RCC 7860 (cell line): ENCODE data around the gene DCXR.
A peak's percentile ranks its signal among the peaks of the same experiment; 100 is the strongest.

Source experiments
- DNase-seq: peaks from one replicate; pipeline ENCODE4 v3.0.0-alpha.2; 2015; ENCODE audit warnings: low spot score
- FAIRE-seq: peaks from 2 replicates; lab custom pipeline; 2012; peaks lifted over from hg19 to GRCh38; lab: Jason Lieb, UNC

The DCXR gene

DNA sequence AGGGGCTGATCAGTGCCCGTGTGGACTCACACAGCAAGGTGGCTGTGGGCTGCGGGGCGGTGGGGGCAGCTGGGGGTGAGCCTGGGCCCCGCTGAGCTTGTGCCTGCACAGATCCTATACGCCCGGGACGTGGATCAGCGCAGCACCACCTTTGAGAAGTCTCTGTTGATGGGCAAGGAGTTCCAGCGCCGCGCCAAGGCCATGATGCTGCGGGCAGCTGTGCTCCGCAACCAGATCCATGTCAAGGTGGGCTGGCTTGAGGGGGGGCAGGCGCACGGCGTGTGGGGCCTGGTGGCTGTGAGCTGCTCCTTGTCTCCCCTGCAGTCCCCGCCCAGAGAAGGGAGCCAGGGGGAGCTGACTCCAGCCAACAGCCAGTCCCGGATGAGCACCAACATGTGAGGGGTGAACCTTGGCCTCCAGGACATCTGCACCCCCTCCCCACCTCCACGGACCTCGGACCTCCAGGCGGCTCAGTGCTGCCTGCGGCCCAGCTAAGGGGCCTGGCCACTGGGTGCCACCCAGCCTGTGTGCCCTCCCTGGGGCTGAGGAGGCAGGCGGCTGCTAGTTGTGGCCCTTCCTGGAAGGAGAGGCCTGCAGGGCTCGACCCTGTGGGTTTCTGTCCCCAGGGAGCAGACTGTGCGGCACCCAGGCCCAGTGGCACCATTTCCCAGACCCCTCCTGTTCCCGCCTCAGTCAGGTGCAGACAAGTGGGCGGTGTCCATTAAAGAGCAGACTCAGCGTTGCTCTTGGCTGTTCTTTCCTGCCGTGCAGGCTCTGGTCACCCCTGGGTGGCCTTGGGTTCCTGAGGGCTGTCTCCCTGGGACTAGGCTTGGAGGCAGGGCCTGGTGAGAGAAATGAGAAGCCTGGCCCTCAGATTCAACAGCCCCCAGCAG is 19.5 kb upstream of the DCXR start:
- FAIRE-seq (no peak), DNase-seq (no peak)

DNA sequence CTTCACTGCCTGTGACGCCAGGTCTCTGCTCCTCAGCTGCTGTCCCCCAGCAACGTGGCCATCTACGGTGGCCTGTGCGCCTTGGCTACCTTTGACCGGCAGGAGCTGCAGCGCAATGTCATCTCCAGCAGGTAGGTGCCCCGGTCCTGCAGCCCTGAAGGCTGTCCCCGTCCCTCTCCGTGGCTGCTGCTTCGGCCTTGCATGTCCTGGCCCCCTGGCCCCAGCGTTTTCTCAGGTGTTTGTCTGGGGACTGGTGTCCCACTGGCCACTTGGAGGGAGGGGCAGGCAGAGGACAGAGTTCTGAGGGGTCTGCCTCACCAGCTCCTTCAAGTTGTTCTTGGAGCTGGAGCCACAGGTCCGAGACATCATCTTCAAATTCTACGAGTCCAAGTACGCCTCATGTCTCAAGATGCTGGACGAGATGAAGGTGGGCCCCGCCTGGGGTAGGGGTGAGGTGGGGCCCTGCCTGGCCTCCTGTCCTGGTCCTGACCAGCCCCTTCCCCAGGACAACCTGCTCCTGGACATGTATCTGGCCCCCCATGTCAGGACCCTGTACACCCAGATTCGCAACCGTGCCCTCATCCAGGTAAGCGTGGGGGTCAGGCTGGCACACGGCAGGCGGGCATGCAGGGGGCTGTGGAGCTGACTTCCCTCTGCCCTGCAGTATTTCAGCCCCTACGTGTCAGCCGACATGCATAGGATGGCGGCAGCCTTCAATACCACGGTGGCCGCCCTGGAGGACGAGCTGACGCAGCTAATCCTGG is 18.6 kb upstream of the DCXR start:
- no peak for FAIRE-seq
- DNase-seq, result no peak

DNA sequence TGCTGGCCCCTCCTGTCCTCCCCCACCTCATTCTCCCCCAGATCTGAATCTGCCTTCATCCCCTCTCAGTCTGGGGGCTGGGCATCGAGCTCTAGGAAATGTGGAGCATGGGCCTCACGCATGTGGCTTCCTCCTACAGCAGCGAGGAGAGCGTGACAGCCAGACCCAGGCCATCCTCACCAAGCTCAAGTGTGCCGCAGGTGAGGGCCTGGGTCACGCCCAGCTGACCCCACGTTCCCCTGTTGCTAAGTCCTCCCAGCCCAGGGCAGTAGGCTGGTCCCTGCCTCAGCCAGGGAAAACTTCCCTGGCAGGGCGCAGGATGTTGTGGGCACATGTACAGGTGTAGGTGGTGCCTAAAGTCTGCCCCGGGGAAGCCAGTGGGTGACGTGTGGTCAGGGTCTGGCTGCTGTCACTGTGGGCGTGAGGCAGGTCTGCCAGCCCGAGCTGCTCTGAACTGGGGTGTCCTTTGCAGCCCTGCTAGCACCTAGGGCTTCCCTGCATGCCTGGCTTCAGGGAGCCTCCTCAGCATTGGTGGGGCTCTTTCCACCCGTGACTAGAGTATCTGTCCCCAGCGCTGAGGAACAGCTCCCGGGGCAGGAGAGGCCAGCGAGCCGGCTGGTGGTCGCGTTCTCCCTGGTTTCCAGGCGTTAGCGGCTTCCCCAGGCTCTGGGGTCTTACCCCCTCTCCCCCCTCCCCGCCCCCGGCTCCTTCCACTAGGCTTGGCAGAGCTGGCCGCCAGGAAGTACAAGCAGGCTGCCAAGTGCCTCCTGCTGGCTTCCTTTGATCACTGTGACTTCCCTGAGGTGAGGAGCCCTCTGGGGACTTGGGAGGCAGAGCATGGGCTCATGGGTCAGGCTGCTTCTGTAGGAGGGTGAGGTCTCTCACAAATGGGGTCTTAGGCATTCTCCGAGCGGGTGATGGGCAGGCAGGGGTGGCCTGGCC is 17.8 kb upstream of the DCXR start:
- DNase-seq (no peak), FAIRE-seq (no peak)

DNA sequence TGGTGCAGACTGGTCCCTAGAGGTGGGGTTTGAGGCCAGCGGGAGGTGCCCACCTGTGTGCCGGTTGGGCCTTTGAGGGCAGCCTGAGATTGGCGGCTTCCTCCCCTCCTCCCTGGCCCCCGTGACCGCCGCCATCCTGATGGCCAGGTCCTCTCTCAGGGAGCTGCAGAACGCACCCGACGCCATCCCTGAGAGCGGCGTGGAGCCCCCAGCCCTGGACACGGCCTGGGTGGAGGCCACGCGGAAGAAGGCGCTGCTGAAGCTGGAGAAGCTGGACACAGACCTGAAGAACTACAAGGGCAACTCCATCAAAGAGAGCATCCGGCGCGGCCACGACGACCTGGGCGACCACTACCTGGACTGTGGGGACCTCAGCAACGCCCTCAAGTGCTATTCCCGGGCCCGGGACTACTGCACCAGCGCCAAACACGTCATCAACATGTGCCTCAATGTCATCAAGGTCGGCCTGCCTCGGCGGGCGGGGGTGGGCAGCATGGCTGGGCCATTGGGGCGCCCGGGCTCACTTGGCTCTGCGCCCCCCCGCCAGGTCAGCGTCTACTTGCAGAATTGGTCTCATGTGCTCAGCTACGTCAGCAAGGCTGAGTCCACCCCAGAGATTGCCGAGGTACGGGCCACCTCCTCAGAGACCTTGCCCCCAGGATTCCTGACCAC is 17.0 kb upstream of the DCXR start:
- no peak for DNase-seq
- no peak for FAIRE-seq

DNA sequence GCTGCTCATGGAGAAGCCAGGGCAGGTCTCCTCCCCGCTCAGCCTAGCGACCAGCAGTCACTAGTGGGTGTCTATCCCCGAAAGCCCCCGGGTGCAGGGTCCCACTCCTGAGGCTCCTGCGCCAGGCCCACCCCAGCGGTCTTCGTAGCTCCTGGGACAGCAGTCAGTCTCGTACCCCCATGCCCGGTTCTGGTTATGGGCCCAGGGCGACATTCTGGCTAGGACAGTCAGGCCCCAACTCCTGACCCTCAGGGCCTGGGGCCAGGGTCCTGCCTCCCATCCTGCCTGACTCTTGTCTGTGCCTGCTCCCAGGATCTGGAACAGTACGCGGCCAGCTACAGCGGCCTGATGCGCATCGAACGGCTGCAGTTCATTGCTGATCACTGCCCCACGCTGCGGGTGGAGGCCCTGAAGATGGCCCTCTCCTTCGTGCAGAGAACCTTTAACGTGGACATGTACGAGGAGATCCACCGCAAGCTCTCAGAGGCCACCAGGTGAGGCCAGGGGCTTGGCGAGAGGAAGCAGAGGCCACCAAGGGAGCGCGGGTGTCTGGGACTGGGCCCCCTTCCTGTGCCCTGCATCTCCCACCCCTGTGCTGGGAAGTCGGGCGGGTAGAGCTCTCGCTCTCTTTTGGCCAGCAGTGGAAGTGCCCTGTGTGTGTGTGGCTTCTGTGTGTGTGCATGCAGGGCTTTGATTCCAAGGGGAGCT is 16.2 kb upstream of the DCXR start:
- DNase-seq (no peak), FAIRE-seq (no peak)

DNA sequence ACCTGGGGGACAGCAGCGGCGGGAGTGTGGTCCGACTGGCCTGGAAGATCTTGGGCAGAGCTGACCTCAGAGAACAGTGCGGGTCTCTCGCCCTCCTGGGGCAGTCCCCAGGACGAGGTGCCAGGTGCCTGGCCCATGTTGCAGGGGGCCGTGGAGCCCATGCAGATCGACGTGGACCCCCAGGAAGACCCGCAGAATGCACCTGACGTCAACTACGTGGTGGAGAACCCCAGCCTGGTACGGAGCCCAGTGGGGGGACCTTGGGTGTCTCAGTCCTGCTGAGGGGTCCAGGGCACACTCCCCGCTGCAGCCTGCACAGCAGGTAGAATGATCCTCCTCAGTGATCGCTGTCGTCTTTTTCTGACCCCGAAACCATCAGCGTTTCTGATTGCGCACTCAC is 15.6 kb upstream of the DCXR start:
- FAIRE-seq, result no peak

DNA sequence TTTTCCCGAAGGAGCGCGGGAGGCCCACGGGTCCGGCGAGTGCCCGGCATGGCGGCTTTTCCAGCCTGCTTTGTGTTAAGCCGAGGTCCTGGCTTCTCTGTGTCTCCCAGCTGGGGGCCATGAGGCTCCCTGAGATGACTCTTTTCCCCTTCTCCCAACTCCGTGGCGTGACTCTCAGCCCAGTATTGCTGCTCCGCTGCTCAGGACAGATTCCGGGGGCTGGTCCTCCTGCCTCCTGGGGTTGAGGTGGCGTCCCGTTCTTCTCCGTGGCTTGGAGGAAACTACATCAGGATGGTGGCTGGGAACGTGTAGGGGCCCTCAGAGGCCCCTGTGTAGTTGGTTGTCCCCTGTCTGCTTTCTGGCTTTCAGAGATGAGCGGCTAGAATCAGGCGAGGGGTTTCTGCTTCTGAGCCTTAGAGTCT is 15.2 kb upstream of the DCXR start:
- FAIRE-seq, result no peak
- no peak for DNase-seq

More for the DNA sequence above, 15.6 kb upstream of the DCXR start:
- DNase-seq, result no peak

DNA sequence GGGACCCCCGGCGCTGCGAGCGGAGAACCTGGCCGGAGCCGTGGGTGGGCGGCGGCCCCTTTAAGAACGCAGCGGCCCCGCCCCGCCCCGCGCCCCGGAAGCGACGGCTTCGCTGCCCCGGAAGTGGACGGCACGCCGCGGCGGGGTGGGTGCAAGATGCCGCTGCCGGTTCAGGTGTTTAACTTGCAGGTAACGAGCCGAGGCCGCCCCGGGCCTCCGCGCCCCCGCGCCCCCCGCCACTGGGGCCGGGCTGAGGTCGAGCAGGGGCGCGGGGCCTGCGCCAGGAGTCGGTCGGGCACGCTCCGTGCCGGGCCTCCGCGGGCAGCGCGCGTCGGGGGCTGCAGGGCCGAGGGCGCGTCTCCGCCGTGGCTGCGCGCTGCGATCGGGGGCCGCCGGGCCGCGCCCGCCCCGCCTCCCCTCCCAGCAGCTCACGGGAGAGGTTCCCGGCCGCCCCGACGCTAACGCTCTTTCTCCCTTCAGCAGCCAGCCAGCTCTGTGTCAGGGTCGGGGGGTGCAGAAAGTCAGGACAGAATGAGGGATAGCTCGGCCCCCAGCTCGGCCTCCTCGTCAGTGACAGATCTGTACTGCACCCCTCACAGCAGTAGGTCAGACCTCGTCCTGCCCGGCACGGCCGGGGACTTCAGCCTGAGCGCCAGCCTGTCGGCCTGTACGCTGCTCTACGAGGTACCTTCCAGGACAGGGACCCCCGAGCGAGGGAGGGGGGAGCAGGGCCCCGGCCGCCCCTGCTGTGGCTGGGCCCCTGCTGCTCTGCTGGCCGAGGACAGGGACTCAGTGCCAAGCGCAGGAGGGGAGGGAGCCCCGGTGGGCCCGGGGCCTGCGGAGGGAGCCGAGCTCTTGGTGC is 14.5 kb upstream of the DCXR start, which contains the start of the genes GPS1 and RFNG:
TSS of gene GPS1 (plus strand) at position 123 of the 862 bp plus-strand sequence. CDS start at position 157, 34 bp downstream.
TSS of gene RFNG (minus strand) at position 36 of the 862 bp plus-strand sequence. CDS start 45 bp downstream, outside the sequence.
- no peak for FAIRE-seq
- peak; percentile 29 for DNase-seq

DNA sequence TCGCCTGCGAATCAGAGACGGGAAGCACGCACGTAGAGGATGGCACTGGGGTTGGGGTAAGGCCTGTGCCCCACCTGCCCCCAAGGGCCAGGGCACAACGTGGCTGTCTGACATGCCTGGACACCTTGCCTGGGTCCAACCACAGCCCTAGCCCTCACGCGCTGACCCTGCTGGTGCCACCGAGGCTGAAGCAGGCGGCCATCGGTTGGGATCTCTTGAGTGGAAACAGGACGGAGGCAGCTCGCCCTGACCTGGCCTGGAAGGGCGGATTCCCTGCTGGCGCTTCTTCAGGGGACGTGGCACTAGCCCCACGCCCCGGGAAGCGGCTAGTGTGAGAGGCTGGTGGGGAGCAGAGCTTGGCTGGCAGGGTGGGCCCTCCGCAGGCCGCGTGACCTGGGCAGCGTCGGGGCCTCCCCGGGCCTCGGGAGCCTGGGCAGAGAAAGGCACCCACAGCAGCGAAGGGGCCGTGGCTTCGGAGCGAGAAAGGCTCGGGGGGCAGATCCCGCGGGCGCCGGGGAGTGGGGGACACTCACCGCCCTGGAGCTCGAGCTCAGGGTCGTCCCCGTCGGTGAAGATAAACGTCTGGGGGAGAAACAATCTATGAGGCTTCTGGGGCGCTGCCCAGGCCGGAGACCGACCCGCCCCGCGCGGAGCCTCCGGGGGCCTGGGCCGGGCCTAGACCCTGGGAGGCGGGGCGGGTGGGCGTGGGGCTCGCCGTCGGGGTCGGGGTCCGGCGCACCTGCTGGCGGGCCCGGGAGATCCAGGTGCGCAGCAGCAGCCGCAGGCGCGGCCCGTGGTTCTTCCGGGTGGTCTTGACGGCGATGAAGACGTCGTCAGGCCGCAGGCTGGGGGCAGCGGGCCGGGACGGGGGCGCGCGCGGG is 13.5 kb upstream of the DCXR start:
- DNase-seq (no peak), FAIRE-seq (no peak)

DNA sequence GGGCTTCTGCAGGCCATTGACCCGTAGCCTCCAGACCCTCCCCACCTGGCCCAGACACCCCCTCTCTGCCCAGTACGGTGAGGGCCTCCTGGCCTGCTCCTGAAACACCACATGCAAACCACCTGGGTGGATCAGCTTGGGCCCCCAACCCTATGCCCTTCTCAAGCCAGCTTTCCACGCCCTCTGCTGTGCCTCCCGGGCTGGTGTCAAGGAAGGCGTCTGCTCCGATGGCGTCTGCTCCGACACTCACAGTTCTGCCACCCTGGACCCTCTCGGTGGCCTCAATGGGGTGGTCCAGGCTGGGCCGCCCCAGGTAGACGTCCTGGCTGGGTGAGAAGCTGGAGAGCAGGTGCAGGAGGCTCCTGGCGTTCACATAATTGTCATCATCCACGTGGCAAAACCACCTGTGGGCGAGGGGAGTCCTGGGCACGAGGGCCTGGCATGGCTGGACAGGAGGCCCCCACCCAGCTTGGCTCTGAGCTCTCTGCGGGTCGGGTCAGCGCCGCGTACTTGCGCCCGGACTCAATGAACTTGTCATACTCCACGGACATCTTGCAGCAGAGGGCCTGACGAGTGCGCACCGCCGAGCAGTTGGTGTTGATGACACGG is 12.8 kb upstream of the DCXR start:
- FAIRE-seq (no peak), DNase-seq (no peak)

DNA sequence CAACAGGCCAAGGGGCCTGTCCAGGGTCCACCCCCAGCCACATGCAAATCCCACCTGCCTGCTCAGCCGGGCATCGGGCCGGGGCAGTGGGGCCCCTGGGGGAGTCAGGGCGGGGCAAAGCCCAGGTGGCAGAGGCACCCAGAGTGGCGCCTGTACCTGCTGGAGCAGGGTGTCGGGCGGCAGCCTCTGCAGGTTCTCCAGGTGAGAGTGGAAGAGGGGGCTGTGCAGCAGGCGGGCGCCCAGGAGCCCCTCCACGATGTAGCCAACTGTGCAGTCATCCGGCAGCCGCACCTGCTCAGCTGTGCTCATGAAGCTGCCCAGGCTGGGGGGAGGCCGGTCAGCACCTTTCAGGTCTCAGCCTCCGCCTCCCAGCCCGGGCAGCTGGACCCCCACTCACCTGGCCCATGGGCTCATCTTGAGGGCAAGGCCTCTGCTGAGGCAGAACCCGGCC is 12.0 kb upstream of the DCXR start:
- FAIRE-seq (no peak), DNase-seq (no peak)

DNA sequence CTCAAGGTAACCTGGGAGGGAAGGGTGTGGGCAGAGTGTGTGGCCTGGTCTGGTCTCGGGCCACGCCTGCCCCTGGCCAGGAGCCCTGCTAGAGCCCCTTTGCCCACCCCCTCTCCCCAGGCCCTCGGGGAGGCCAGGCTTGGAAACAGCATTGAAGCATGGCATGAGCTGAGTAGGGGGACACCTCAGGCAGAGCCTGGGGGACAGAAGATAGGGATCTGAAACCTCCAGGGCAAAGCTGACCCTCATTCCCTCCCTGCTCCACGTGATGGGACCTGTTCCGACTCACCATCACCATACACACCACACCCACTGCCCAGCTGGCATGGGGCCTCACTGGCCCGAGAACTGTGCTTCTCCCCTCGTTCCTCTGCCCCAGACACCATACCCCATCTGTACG is 11.6 kb upstream of the DCXR start:
- no peak for FAIRE-seq

DNA sequence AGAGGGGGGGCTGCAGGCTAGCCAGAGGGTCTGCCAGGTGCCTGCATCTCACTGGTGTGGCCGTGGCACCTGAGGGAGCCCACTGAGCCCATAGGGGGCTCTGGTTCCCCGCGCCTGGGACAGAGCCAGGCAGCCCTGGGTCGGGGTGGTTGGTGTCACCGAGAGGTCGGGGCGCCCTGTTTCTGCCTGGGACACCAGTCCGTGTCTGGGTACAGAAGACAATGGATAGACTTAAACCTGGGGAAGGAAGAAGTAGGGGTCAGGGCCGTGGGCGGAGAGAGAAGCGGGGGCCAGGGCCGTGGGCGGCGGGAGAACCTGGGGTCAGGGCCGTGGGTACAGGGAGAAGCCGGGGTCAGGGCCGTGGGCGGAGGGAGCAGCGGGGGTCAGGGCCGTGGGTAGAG is 11.1 kb upstream of the DCXR start:
- FAIRE-seq, result no peak
- no peak for DNase-seq

More for the DNA sequence above, 11.6 kb upstream of the DCXR start:
- no peak for DNase-seq

DNA sequence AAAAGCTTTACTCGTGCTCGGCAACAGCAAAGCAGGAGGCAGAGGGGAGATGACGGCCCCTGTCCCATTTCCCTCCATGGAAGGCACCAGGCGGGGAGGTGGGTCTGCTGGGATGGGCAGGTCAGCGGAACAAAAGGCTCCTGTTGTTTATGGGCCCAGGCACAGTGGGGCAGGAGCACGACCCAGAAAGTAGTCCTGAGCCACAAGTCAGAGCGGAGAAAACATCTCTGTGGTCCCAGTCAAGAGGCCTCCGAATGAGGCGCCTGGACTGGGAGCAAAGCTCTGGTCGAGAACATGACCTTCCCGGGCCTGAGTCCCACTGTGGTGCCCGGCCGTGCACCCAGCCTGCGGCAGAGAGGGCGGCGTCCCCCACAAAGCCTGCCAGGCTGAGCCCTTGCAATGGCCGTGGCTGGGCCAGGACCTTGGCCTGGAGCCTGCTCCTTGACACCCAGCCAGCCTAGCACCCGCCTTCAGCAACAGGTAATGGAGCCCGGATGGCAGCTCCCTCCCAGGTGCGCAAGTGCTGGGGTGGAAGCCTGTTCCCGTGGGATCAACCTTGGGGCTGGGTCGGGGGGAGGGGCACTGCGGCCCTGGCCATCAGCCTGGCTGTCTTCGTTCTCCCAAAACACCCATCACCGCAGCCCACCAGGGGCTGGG is 10.5 kb upstream of the DCXR start:
- FAIRE-seq (no peak), DNase-seq (no peak)

DNA sequence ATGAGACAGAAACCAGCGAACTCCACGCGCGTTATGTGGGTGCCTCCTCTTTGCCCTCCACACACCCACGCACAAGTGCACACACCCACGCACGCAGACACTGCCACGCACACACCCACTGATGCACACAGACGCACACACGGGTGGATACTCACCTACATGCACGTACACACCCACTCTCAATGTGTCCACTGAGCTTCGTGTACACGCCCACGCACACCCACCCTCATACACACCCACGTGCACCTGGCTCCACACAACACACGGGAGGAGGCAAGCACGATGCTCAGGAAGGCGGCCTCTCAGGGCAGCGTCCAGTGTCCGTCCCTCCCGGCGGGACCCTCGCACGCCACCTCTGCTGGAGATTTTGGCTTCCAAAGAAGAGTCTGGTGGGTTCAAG is 9.9 kb upstream of the DCXR start:
- FAIRE-seq (no peak), DNase-seq (no peak)

DNA sequence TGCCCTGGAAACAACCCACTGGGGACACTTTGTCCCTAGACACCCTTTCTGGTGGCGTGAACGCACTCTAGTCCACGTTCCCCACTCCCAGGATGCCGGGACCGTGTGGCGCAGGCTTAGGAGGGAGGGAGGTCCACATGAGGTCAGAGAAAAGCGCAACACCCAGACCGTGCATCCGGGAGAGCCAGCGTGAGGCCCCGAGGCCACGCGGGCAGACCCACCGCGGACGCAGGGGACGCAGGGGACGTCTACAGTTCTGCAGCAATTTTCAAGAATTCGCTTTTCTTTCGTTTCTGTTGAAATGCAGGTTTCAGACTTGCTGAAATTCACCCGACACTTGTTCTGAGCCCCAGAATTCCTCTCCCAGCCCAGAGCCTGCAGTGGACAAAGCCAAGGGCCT is 9.4 kb upstream of the DCXR start:
- no peak for FAIRE-seq

More for the DNA sequence above, 9.4 kb upstream of the DCXR start:
- no peak for DNase-seq
